ENCODE results near the gene GBGT1. TPM values are rescaled to one million over a fixed set of nuclear protein-coding genes. Genes with fewer than 3 reads are reported as not detected.
A peak's percentile ranks its signal among the peaks of the same experiment; 100 is the strongest.

Gene GBGT1
- total RNA-seq, 2 experiments from 2014 or later = 3.6 to 4.1 TPM

- intact Hi-C loops (cut with micrococcal nuclease) = no loop called here
- Mint-ChIP-seq H3K9me3 (peaks cover 4% of the 10 kb centered on the region), H3K36me3 (ENCODE audit: low read depth) (no peaks in the 10 kb centered on the region), H3K4me1 (ENCODE audit: low read depth) (no peaks in the 10 kb centered on the region), H3K27me3 (peaks cover 24% of the 10 kb centered on the region), H3K27ac (no peak overlapping the region), H3K4me3 (no peak overlapping the region)
- no peak for TF ChIP-seq CTCF (IDR thresholded peaks at IDR 0.05)
- ChIA-PET POLR2A (no interaction called here), CTCF (no interaction called here)
- DNase-seq (no peak), ATAC-seq (no peak)
These were observed 28.3 kb upstream of the GBGT1 start for GRCh38 chr9:133191989-133192388.

- TF ChIP-seq CTCF (IDR thresholded peaks at IDR 0.05) = no peak
- DNase-seq (no peak), ATAC-seq (no peak)
- Mint-ChIP-seq H3K9me3 (no peaks in the 10 kb centered on the region), H3K36me3 (ENCODE audit: low read depth) (no peaks in the 10 kb centered on the region), H3K4me3 (no peak overlapping the region), H3K27ac (no peak overlapping the region), H3K27me3 (peaks cover 24% of the 10 kb centered on the region), H3K4me1 (ENCODE audit: low read depth) (peaks cover 9% of the 10 kb centered on the region)
- intact Hi-C loops (cut with micrococcal nuclease) = loop anchor here (5.0 to 10.0 kb wide), 3 partner anchors 137 to 295 kb away; no protein-coding TSS in a partner anchor
- POLR2A ChIA-PET = no interaction called here
- CTCF ChIA-PET = interaction anchor here (0.6 to 2.0 kb wide), 3 partner anchors 9 to 156 kb away, joined by 3 to 7 read pairs (median 5); no protein-coding TSS in a partner anchor
These were observed 26.1 kb upstream of the GBGT1 start for GRCh38 chr9:133189826-133190225.

- ChIA-PET CTCF (interaction anchor here (1.2 to 4.4 kb wide), 7 partner anchors 8 to 291 kb away, joined by 3 to 33 read pairs (median 7); no protein-coding TSS in a partner anchor), POLR2A (no interaction called here)
- H3K27me3 Mint-ChIP-seq = peaks cover 22% of the 10 kb centered on the region
- H3K9me3 Mint-ChIP-seq = no peaks in the 10 kb centered on the region
- H3K4me3 Mint-ChIP-seq = no peak overlapping the region
- peaks cover 12% of the 10 kb centered on the region for H3K4me1 Mint-ChIP-seq (ENCODE audit: low read depth)
- no peak for TF ChIP-seq CTCF (IDR thresholded peaks at IDR 0.05)
- DNase-seq (no peak), ATAC-seq (no peak)
- no peak overlapping the region for H3K27ac Mint-ChIP-seq
- intact Hi-C loops (cut with micrococcal nuclease) = loop anchor here (5.0 to 10.0 kb wide), 3 partner anchors 138 to 296 kb away; no protein-coding TSS in a partner anchor
- no peaks in the 10 kb centered on the region for H3K36me3 Mint-ChIP-seq (ENCODE audit: low read depth)
These were observed 25.1 kb upstream of the GBGT1 start for GRCh38 chr9:133188843-133189180.

- TF ChIP-seq CTCF (IDR thresholded peaks at IDR 0.05) = no peak
- Mint-ChIP-seq H3K27me3 (peaks cover 24% of the 10 kb centered on the region), H3K27ac (no peak overlapping the region), H3K4me3 (no peak overlapping the region), H3K9me3 (no peaks in the 10 kb centered on the region), H3K36me3 (ENCODE audit: low read depth) (no peaks in the 10 kb centered on the region), H3K4me1 (ENCODE audit: low read depth) (peaks cover 15% of the 10 kb centered on the region)
- ChIA-PET CTCF (interaction anchor here (1.0 to 4.4 kb wide), 10 partner anchors 8 to 292 kb away, joined by 3 to 33 read pairs (median 7); no protein-coding TSS in a partner anchor), POLR2A (no interaction called here)
- intact Hi-C loops (cut with micrococcal nuclease) = loop anchor here (5.0 to 10.0 kb wide), 3 partner anchors 139 to 297 kb away; no protein-coding TSS in a partner anchor
- ATAC-seq = no peak
- DNase-seq = peak; percentile 19
These were observed 24.5 kb upstream of the GBGT1 start for GRCh38 chr9:133188006-133188842.

- intact Hi-C loops (cut with micrococcal nuclease) = loop anchor here (5.0 to 10.0 kb wide), 3 partner anchors 140 to 297 kb away; no protein-coding TSS in a partner anchor
- TF ChIP-seq CTCF (IDR thresholded peaks at IDR 0.05) = no peak
- Mint-ChIP-seq H3K9me3 (no peaks in the 10 kb centered on the region), H3K27me3 (peaks cover 29% of the 10 kb centered on the region), H3K4me1 (ENCODE audit: low read depth) (peaks cover 16% of the 10 kb centered on the region), H3K36me3 (ENCODE audit: low read depth) (no peaks in the 10 kb centered on the region), H3K4me3 (no peak overlapping the region), H3K27ac (no peak overlapping the region)
- POLR2A ChIA-PET = no interaction called here
- CTCF ChIA-PET = interaction anchor here (0.8 to 4.4 kb wide), 12 partner anchors 8 to 298 kb away, joined by 3 to 33 read pairs (median 11); no protein-coding TSS in a partner anchor
- DNase-seq (no peak), ATAC-seq (no peak)
These were observed 23.9 kb upstream of the GBGT1 start for GRCh38 chr9:133187561-133188005.

Measured in activated CD8-positive, alpha-beta T cell treated with anti-CD3 and anti-CD28 coated beads for 36 hours (primary cell).